GM23338 (cell line): ENCODE data around the gene SLC9A8. TPM values are rescaled to one million over a fixed set of nuclear protein-coding genes. Genes with fewer than 3 reads are reported as not detected.
A peak's percentile ranks its signal among the peaks of the same experiment; 100 is the strongest.

Experiments
- ATAC-seq: fragments of 200-7000 bp; cut with Tn5 transposase; 3 replicates; pipeline ENCODE4 v1.9.1; 2020
- DNase-seq: peaks from one replicate; pipeline ENCODE4 v3.0.0-alpha.2; 2015; ENCODE audit warnings: low spot score
- H2AFZ ChIP-seq: fragments of 200-600 bp; sonication (generic); 2 replicates; pipeline ENCODE4 v1.8.0; 2016; ENCODE audit warnings: antibody characterized with exemption, mild to moderate bottlenecking, moderate library complexity
- H3F3A ChIP-seq: fragments of 200-600 bp; sonication (generic); replicated peaks from 2 replicates; pipeline ENCODE4 v1.8.0; 2017; ENCODE audit warnings: antibody characterized with exemption, mixed run types, low read depth
- H3K27ac ChIP-seq: fragments of 200-600 bp; sonication (generic); 2 replicates; pipeline ENCODE4 v1.6.1; 2016; ENCODE audit warnings: low read depth
- H3K27me3 ChIP-seq: fragments of 200-600 bp; sonication (generic); 2 replicates; pipeline ENCODE4 v1.8.0; 2016; ENCODE audit warnings: mild to moderate bottlenecking, mixed run types, moderate library complexity; ENCODE audit not compliant: insufficient read depth
- H3K36me3 ChIP-seq: fragments of 200-600 bp; sonication (generic); 2 replicates; pipeline ENCODE4 v1.8.0; 2016; ENCODE audit warnings: mild to moderate bottlenecking; ENCODE audit not compliant: insufficient read depth
- H3K4me1 ChIP-seq: fragments of 200-600 bp; sonication (generic); 2 replicates; pipeline ENCODE4 v1.8.0; 2016; ENCODE audit warnings: mild to moderate bottlenecking, moderate library complexity; ENCODE audit not compliant: insufficient read depth
- H3K4me2 ChIP-seq: fragments of 200-600 bp; sonication (generic); 2 replicates; pipeline ENCODE4 v1.7.1; 2017; ENCODE audit warnings: mixed run types
- H3K4me3 ChIP-seq: fragments of 200-600 bp; sonication (generic); 2 replicates; pipeline ENCODE4 v1.6.1; 2016; ENCODE audit warnings: mixed run types
- H3K79me2 ChIP-seq: fragments of 200-600 bp; sonication (generic); replicated peaks from 2 replicates; pipeline ENCODE4 v1.8.0; 2017; ENCODE audit warnings: mild to moderate bottlenecking; ENCODE audit not compliant: insufficient read depth
- H3K9me2 ChIP-seq: fragments of 200-600 bp; sonication (generic); 2 replicates; pipeline ENCODE4 v1.8.0; 2017; ENCODE audit not compliant: insufficient read depth
- H4K20me1 ChIP-seq: fragments of 200-600 bp; sonication (generic); replicated peaks from 2 replicates; pipeline ENCODE4 v1.8.0; 2017; ENCODE audit warnings: mild to moderate bottlenecking; ENCODE audit not compliant: insufficient read depth
- H3K27ac Mint-ChIP-seq: 2 replicates; pipeline ENCODE4 v1.8.0; 2020; ENCODE audit warnings: inconsistent platforms, mild to moderate bottlenecking, moderate library complexity, mixed read lengths
- H3K27me3 Mint-ChIP-seq: 3 replicates; pipeline ENCODE4 v1.8.0; 2022; ENCODE audit warnings: low read depth, mild to moderate bottlenecking, moderate library complexity, mixed read lengths, inconsistent platforms; ENCODE audit not compliant: insufficient read depth, poor library complexity
- H3K36me3 Mint-ChIP-seq: 3 replicates; pipeline ENCODE4 v1.8.0; 2021; ENCODE audit warnings: low read depth, mild to moderate bottlenecking, inconsistent platforms, moderate library complexity, mixed read lengths
- H3K4me1 Mint-ChIP-seq: 3 replicates; pipeline ENCODE4 v1.8.0; 2020; ENCODE audit warnings: mild to moderate bottlenecking, inconsistent platforms, mixed read lengths
- H3K4me3 Mint-ChIP-seq: 3 replicates; pipeline ENCODE4 v1.8.0; 2021; ENCODE audit warnings: moderate library complexity, mild to moderate bottlenecking, inconsistent platforms, mixed read lengths
- H3K9me3 Mint-ChIP-seq: 3 replicates; pipeline ENCODE4 v1.8.0; 2020; ENCODE audit warnings: moderate library complexity, mild to moderate bottlenecking, inconsistent platforms, mixed read lengths
- CREB1 ChIP-seq: fragments of 250-450 bp; sonication (Bioruptor Pico); IDR thresholded peaks from 2 replicates; pipeline ENCODE4 v1.5.0; 2020; ENCODE audit warnings: low read depth, mild to moderate bottlenecking, moderate library complexity
- CTCF ChIP-seq, 2 experiments: fragments of 200-600 bp in 1 of 2; sonication (generic) in 1 of 2; conservative IDR thresholded peaks; 2 replicates each; pipeline versions ENCODE4 v1.5.1 to v1.6.1; 2016 to 2017; ENCODE audit warnings: antibody characterized with exemption in 2 of 2, low read depth in 2 of 2, mild to moderate bottlenecking in 2 of 2, moderate library complexity in 1 of 2
- ETS1 ChIP-seq: IDR thresholded peaks from 2 replicates; pipeline ENCODE4 v1.6.1; 2016; ENCODE audit warnings: antibody characterized with exemption
- EZH2 ChIP-seq: fragments of 200-600 bp; sonication (generic); IDR thresholded peaks from one replicate; pipeline ENCODE4 v1.8.0; 2017; ENCODE audit warnings: antibody characterized with exemption, mild to moderate bottlenecking, low read depth; ENCODE audit not compliant: unreplicated experiment
- EZH2phosphoT487 ChIP-seq: fragments of 200-600 bp; sonication (generic); IDR thresholded peaks from one replicate; pipeline ENCODE4 v1.8.1; 2018; ENCODE audit warnings: antibody characterized with exemption; ENCODE audit not compliant: unreplicated experiment
- JUNB ChIP-seq: IDR thresholded peaks from one replicate; pipeline ENCODE4 v1.6.1; 2016; ENCODE audit warnings: antibody characterized with exemption; ENCODE audit not compliant: unreplicated experiment
- NANOG ChIP-seq: IDR thresholded peaks from 2 replicates; pipeline ENCODE4 v1.6.1; 2016; ENCODE audit warnings: antibody characterized with exemption, borderline replicate concordance
- POLR2AphosphoS5 ChIP-seq: IDR thresholded peaks from 2 replicates; pipeline ENCODE4 v1.6.1; 2016; ENCODE audit warnings: antibody characterized with exemption, low read depth
- REST ChIP-seq: IDR thresholded peaks from one replicate; pipeline ENCODE4 v1.6.1; 2018; ENCODE audit warnings: antibody characterized with exemption; ENCODE audit not compliant: unreplicated experiment
- STAT1 ChIP-seq: IDR thresholded peaks from one replicate; pipeline ENCODE4 v1.6.1; 2016; ENCODE audit warnings: antibody characterized with exemption; ENCODE audit not compliant: unreplicated experiment
- ZNF114 ChIP-seq: fragments of 250-450 bp; sonication (Bioruptor Pico); IDR thresholded peaks from 2 replicates; pipeline ENCODE4 v1.5.0; 2020; ENCODE audit warnings: mild to moderate bottlenecking, moderate library complexity
- ZNF331 ChIP-seq: fragments of 250-450 bp; sonication (Bioruptor Pico); IDR thresholded peaks from 2 replicates; pipeline ENCODE4 v1.5.0; 2020; ENCODE audit warnings: low read depth, mild to moderate bottlenecking, moderate library complexity
- ZNF462 ChIP-seq: fragments of 250-450 bp; sonication (Bioruptor Pico); IDR thresholded peaks from 2 replicates; pipeline ENCODE4 v1.5.0; 2020; ENCODE audit warnings: mild to moderate bottlenecking, moderate library complexity
- polyA plus RNA-seq: library from polyadenylated mRNA; unstranded; fragments of >200 nt; fragmentation: Nextera tagmentation; extraction: Ambion mirVana; gene quantifications from 2 replicates; pipeline ENCODE4 v1.2.1, GENCODE V29; 2016
- total RNA-seq: library from RNA; depleted of rRNA; stranded (reverse); fragments of >200 nt; shearing (Covaris generic); gene quantifications from 2 replicates; pipeline ENCODE4 v1.2.3, GENCODE V29; 2014

Gene SLC9A8
- total and polyA plus RNA-seq, 2 experiments from 2014 or later = 2.6 to 6.4 TPM

GRCh38 chr20:49889001-49889934 is 76.6 kb downstream of the SLC9A8 start:
- Histone ChIP-seq H3F3A (no peaks in the 10 kb centered on the region), H3K27me3 (no peaks in the 10 kb centered on the region), H3K4me3 (no peak overlapping the region), H3K4me1 (peaks cover 10% of the 10 kb centered on the region), H2AFZ (no peak overlapping the region), H3K4me2 (peak overlapping the region; percentile 40; the same call in 1 of the 2 replicates), H4K20me1 (no peaks in the 10 kb centered on the region), H3K27ac (no peak overlapping the region), H3K36me3 (no peaks in the 10 kb centered on the region), H3K79me2 (no peaks in the 10 kb centered on the region), H3K9me2 (no peaks in the 10 kb centered on the region)
- Mint-ChIP-seq H3K4me1 (peaks cover 48% of the 10 kb centered on the region), H3K27me3 (peaks cover 20% of the 10 kb centered on the region), H3K4me3 (no peak overlapping the region; the same call in 2 of the 3 replicates), H3K27ac (peak overlapping the region; percentile 10; the same call in 1 of the 2 replicates), H3K36me3 (peaks cover 5% of the 10 kb centered on the region; the same call in 2 of the 3 replicates), H3K9me3 (no peaks in the 10 kb centered on the region)
- no peak for DNase-seq
- ATAC-seq = no peak
- no peak for TF ChIP-seq ZNF462
- TF ChIP-seq ZNF331 (CRISPR knock-in tag) = no peak
- no peak for TF ChIP-seq REST
- no peak for TF ChIP-seq JUNB
- no peak for TF ChIP-seq NANOG
- no peak for TF ChIP-seq EZH2phosphoT487
- no peak for TF ChIP-seq EZH2
- TF ChIP-seq ZNF114 = no peak
- no peak for TF ChIP-seq POLR2AphosphoS5
- TF ChIP-seq CTCF (conservative IDR thresholded peaks at IDR 0.05; ENCODE audit: low read depth in 2 of 2) = no peak
- TF ChIP-seq CREB1 (CRISPR knock-in tag) = no peak
- TF ChIP-seq ETS1 = no peak
- TF ChIP-seq STAT1 = no peak
